Astrocyte (in vitro differentiated cells and primary cell): ENCODE measurements around the gene HLA-B. TPM values are rescaled to one million over a fixed set of nuclear protein-coding genes. Genes with fewer than 3 reads are reported as not detected.

Source experiments
- DNase-seq: peaks from one replicate; pipeline ENCODE4 v3.0.0-alpha.2; 2010; ENCODE audit warnings: low read depth
- FAIRE-seq: peaks from 2 replicates; lab custom pipeline; 2011; peaks lifted over from hg19 to GRCh38; lab: Jason Lieb, UNC
- H2AFZ ChIP-seq: 2 replicates; pipeline ENCODE4 v1.6.0; 2012; ENCODE audit warnings: low read depth, low read length, inconsistent platforms
- H3K27ac ChIP-seq: 2 replicates; pipeline ENCODE4 v1.5.1; 2011; ENCODE audit warnings: low read depth, low read length, inconsistent platforms
- H3K27me3 ChIP-seq: 2 replicates; pipeline ENCODE4 v1.6.0; 2011; ENCODE audit warnings: low read length, inconsistent platforms; ENCODE audit not compliant: insufficient read depth
- H3K36me3 ChIP-seq: 2 replicates; pipeline ENCODE4 v1.5.1; 2011; ENCODE audit warnings: low read length, inconsistent platforms; ENCODE audit not compliant: insufficient read depth
- H3K4me1 ChIP-seq: 2 replicates; pipeline ENCODE4 v1.5.1; 2011; ENCODE audit warnings: low read length, inconsistent platforms; ENCODE audit not compliant: insufficient read depth
- H3K4me2 ChIP-seq: 2 replicates; pipeline ENCODE4 v1.6.0; 2012; ENCODE audit warnings: low read length, inconsistent platforms
- H3K4me3 ChIP-seq: 2 replicates; pipeline ENCODE4 v1.5.1; 2011; ENCODE audit warnings: low read depth, mild to moderate bottlenecking, low read length, inconsistent platforms; ENCODE audit not compliant: insufficient read depth
- H3K79me2 ChIP-seq: 2 replicates; pipeline ENCODE4 v1.6.0; 2012; ENCODE audit warnings: mild to moderate bottlenecking, low read length, inconsistent platforms; ENCODE audit not compliant: insufficient read depth
- H3K9ac ChIP-seq: 2 replicates; pipeline ENCODE4 v1.6.0; 2012; ENCODE audit warnings: mild to moderate bottlenecking, low read length, inconsistent platforms
- H3K9me3 ChIP-seq: 2 replicates; pipeline ENCODE4 v1.5.1; 2012; ENCODE audit warnings: low read depth, mild to moderate bottlenecking, low read length, inconsistent platforms; ENCODE audit not compliant: insufficient read depth
- H4K20me1 ChIP-seq: 2 replicates; pipeline ENCODE4 v1.6.0; 2012; ENCODE audit warnings: low read length, inconsistent platforms; ENCODE audit not compliant: insufficient read depth
- H3K27ac Mint-ChIP-seq: one replicate; pipeline ENCODE4 v1.8.0; 2021; ENCODE audit warnings: mild to moderate bottlenecking, mixed read lengths; ENCODE audit not compliant: unreplicated experiment
- H3K27me3 Mint-ChIP-seq: one replicate; pipeline ENCODE4 v1.8.0; 2021; ENCODE audit warnings: low read depth, mixed read lengths; ENCODE audit not compliant: unreplicated experiment
- H3K36me3 Mint-ChIP-seq: one replicate; pipeline ENCODE4 v1.8.0; 2021; ENCODE audit warnings: low read depth, mixed read lengths; ENCODE audit not compliant: unreplicated experiment
- H3K4me1 Mint-ChIP-seq: one replicate; pipeline ENCODE4 v1.8.0; 2021; ENCODE audit warnings: low read depth, mixed read lengths; ENCODE audit not compliant: unreplicated experiment
- H3K4me3 Mint-ChIP-seq: one replicate; pipeline ENCODE4 v1.8.0; 2021; ENCODE audit warnings: mild to moderate bottlenecking, moderate library complexity, mixed read lengths; ENCODE audit not compliant: unreplicated experiment
- H3K9me3 Mint-ChIP-seq: one replicate; pipeline ENCODE4 v1.8.0; 2021; ENCODE audit warnings: mild to moderate bottlenecking, mixed read lengths; ENCODE audit not compliant: unreplicated experiment
- EZH2 ChIP-seq: IDR thresholded peaks from 2 replicates; pipeline ENCODE4 v1.6.1; 2012; ENCODE audit warnings: mild to moderate bottlenecking, low read length, inconsistent platforms; ENCODE audit not compliant: insufficient read depth
- total RNA-seq: library from RNA; stranded (reverse); gene quantifications from 2 replicates; pipeline ENCODE4 v1.2.1, GENCODE V29; 2021
- TF ChIP-seq, protein P1 (sequence below): IDR thresholded peaks from 2 replicates; pipeline ENCODE4 v1.5.1; 2011; ENCODE audit warnings: low read depth, mild to moderate bottlenecking, inconsistent platforms, low read length, moderate library complexity; ENCODE audit not compliant: insufficient read depth

Gene HLA-B
- total RNA-seq, 1 donor from 2014 or later: 1,493 TPM

DNA sequence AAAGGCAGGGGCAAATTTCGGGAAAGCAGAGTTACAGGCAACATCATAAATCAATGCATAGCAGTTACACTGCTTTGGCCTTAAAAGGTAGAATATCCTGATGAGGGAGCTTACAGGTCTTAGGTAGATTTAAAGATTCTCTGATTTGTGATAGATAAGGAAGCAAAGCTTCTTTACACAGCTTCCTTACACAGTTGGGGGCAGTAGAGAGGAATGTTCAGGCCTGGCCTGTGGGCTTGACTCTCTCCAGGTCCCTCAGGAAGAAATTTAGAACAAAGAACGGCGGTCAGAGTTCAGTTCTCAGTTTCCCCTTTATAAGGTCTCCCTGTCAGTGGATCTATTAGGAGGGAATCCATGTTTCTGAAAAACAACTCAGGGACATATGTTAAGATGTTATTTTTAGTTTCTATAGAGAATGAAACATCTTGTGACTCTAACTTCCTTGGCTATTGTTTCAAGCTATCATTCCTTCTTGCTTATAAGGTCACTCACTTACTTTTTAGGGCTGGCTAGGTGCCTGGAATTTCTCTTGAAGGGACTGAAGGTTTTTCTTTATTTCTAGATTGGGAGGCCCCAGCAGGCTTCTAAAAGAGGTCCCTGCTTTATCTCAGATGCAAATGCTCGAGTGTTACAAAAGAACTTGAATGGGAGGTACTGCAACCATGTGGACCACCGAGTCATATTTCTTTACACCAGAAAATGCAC lies 11.8 kb downstream of the HLA-B start:
- H3K36me3 ChIP-seq: no peaks in the 10 kb centered on the region
- no peaks in the 10 kb centered on the region for H4K20me1 ChIP-seq
- no peak overlapping the region for H3K4me2 ChIP-seq
- Mint-ChIP-seq H3K27ac (no peak overlapping the region), H3K4me3 (no peak overlapping the region), H3K36me3 (peaks cover 3% of the 10 kb centered on the region), H3K4me1 (no peaks in the 10 kb centered on the region), H3K9me3 (peaks cover 7% of the 10 kb centered on the region), H3K27me3 (peaks cover 15% of the 10 kb centered on the region)
- no peaks in the 10 kb centered on the region for H3K9me3 ChIP-seq
- TF ChIP-seq, protein P1, sequence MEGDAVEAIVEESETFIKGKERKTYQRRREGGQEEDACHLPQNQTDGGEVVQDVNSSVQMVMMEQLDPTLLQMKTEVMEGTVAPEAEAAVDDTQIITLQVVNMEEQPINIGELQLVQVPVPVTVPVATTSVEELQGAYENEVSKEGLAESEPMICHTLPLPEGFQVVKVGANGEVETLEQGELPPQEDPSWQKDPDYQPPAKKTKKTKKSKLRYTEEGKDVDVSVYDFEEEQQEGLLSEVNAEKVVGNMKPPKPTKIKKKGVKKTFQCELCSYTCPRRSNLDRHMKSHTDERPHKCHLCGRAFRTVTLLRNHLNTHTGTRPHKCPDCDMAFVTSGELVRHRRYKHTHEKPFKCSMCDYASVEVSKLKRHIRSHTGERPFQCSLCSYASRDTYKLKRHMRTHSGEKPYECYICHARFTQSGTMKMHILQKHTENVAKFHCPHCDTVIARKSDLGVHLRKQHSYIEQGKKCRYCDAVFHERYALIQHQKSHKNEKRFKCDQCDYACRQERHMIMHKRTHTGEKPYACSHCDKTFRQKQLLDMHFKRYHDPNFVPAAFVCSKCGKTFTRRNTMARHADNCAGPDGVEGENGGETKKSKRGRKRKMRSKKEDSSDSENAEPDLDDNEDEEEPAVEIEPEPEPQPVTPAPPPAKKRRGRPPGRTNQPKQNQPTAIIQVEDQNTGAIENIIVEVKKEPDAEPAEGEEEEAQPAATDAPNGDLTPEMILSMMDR: no peak
- no peak for TF ChIP-seq EZH2
- no peak overlapping the region for H3K27ac ChIP-seq
- DNase-seq (no peak), FAIRE-seq (no peak)
- peaks cover 9% of the 10 kb centered on the region for H3K27me3 ChIP-seq
- no peak overlapping the region for H3K4me3 ChIP-seq
- H3K79me2 ChIP-seq: no peaks in the 10 kb centered on the region
- H3K4me1 ChIP-seq: no peaks in the 10 kb centered on the region
- H3K9ac ChIP-seq: no peak overlapping the region
- no peak overlapping the region for H2AFZ ChIP-seq

DNA sequence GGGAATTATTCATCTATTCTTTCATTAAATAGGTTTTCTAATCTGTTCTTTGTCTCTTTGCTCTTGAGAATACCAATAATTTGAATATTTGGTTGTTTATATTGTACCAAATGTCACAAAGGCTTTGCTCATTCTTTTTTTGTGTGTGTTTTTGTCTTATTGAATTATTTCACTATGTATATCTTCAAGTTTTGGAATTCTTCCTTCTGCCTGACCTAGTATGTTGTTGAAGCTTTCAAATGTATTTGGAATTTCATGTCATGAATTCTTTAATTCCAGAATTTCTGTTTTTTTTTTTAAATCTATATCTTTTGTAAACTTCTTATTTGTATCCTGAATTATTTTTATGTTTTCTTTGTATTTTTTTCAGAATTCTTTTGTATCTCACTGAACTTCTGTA lies 16.8 kb downstream of the HLA-B start:
- Histone ChIP-seq H3K27ac (no peak overlapping the region), H3K4me2 (no peak overlapping the region), H3K9ac (no peak overlapping the region), H3K79me2 (no peaks in the 10 kb centered on the region), H3K4me3 (no peak overlapping the region), H2AFZ (no peak overlapping the region), H3K9me3 (peaks cover 8% of the 10 kb centered on the region), H4K20me1 (no peaks in the 10 kb centered on the region), H3K27me3 (no peaks in the 10 kb centered on the region), H3K4me1 (no peaks in the 10 kb centered on the region), H3K36me3 (no peaks in the 10 kb centered on the region)
- Mint-ChIP-seq H3K27me3 (peaks cover 3% of the 10 kb centered on the region), H3K4me3 (no peak overlapping the region), H3K9me3 (peaks cover 36% of the 10 kb centered on the region), H3K36me3 (peaks cover 8% of the 10 kb centered on the region), H3K4me1 (no peaks in the 10 kb centered on the region), H3K27ac (no peak overlapping the region)
- FAIRE-seq: no peak
- TF ChIP-seq, protein P1: no peak
- TF ChIP-seq EZH2: no peak
- no peak for DNase-seq

DNA sequence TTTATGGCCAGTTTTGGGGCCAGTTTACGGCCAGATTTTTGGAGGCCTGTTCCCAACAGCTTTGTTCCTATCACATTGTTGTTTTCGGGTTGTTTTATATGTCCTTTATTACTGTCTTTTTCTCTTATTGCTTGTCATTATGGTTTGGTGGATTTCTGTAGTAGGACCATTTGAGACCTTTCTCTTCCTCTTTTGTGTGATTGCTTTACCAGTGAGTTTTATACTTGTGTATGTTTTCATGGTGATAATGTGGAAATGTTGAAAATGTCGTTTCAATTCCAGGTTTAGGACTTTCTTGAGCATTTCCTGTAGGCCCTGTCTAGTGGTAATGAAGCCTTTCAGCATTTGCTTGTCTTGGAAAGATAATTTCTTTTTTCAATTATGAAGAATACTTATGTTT lies 17.8 kb downstream of the HLA-B start:
- H3K4me3 ChIP-seq: no peak overlapping the region
- no peak overlapping the region for H3K9ac ChIP-seq
- no peaks in the 10 kb centered on the region for H3K4me1 ChIP-seq
- no peak for DNase-seq
- H3K27me3 ChIP-seq: no peaks in the 10 kb centered on the region
- Mint-ChIP-seq H3K27me3 (peaks cover 3% of the 10 kb centered on the region), H3K27ac (no peak overlapping the region), H3K9me3 (peaks cover 37% of the 10 kb centered on the region), H3K36me3 (peaks cover 6% of the 10 kb centered on the region), H3K4me3 (no peak overlapping the region), H3K4me1 (no peaks in the 10 kb centered on the region)
- H3K36me3 ChIP-seq: no peaks in the 10 kb centered on the region
- peaks cover 8% of the 10 kb centered on the region for H3K9me3 ChIP-seq
- no peaks in the 10 kb centered on the region for H4K20me1 ChIP-seq
- H3K4me2 ChIP-seq: no peak overlapping the region
- TF ChIP-seq, protein P1: no peak
- no peak for TF ChIP-seq EZH2
- no peak overlapping the region for H2AFZ ChIP-seq
- no peak overlapping the region for H3K27ac ChIP-seq
- H3K79me2 ChIP-seq: no peaks in the 10 kb centered on the region
- FAIRE-seq: no peak
